CD4-positive, alpha-beta T cell treated with Interferon gamma for 1 hour (primary cell): Measurements from ENCODE around the gene OFD1.

Experiments used
- DNase-seq: peaks from one replicate; pipeline ENCODE4 v3.0.0-alpha.2; 2020

OFD1 gene, protein sequence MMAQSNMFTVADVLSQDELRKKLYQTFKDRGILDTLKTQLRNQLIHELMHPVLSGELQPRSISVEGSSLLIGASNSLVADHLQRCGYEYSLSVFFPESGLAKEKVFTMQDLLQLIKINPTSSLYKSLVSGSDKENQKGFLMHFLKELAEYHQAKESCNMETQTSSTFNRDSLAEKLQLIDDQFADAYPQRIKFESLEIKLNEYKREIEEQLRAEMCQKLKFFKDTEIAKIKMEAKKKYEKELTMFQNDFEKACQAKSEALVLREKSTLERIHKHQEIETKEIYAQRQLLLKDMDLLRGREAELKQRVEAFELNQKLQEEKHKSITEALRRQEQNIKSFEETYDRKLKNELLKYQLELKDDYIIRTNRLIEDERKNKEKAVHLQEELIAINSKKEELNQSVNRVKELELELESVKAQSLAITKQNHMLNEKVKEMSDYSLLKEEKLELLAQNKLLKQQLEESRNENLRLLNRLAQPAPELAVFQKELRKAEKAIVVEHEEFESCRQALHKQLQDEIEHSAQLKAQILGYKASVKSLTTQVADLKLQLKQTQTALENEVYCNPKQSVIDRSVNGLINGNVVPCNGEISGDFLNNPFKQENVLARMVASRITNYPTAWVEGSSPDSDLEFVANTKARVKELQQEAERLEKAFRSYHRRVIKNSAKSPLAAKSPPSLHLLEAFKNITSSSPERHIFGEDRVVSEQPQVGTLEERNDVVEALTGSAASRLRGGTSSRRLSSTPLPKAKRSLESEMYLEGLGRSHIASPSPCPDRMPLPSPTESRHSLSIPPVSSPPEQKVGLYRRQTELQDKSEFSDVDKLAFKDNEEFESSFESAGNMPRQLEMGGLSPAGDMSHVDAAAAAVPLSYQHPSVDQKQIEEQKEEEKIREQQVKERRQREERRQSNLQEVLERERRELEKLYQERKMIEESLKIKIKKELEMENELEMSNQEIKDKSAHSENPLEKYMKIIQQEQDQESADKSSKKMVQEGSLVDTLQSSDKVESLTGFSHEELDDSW

DNA sequence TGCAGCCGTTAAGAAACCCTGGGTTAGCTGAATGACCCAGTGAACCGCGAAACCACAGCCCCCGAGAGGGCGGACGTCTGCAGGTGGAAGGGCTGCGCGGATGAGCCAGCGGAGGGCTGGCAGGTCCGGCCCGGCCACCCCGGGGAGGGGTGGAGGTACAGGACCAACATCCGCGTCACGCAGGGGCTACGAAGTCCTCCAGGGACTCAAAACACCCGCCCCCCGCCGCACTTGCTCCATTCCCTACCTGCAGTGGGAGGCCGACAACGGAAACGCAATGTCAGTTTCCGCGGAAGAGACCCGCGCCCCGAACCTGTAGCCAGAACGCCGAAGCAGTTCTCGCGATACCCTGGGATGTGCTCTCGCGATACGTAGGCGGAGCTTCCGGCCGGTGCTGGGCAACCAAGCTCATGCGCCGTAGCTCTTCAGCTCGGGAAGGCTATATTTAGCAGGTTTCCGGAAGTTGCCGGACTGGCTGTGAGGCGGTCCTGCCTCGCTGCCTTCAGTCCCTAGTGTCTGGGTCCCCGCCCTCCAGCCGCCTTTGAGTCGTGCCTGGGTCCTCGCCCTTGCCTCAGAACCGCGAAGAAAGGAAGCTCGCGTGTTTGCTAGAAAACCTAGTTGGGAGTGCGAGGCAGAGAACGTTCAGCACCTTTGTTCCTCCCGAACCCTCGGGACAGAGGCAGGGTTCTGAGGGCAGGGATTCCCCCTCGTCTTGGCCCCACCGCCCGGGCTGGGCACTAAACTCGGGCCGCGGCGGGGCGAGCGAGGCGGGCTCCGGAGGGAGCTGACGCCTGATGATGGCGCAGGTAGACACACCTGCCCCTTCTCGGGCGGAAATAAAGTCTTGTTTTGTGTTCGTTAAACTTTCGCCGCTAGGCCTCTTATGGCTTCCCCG is at the start of gene OFD1, which contains the start of gene TRAPPC2:
Gene OFD1 (plus strand): TSS at position 471 of the 895 bp plus-strand sequence. CDS start 324 bp downstream, at position 795.
Gene TRAPPC2 (minus strand): TSS at position 343 of the 895 bp plus-strand sequence. CDS start 14,657 bp downstream, outside the sequence.
- DNase-seq = peak; percentile 95

DNA sequence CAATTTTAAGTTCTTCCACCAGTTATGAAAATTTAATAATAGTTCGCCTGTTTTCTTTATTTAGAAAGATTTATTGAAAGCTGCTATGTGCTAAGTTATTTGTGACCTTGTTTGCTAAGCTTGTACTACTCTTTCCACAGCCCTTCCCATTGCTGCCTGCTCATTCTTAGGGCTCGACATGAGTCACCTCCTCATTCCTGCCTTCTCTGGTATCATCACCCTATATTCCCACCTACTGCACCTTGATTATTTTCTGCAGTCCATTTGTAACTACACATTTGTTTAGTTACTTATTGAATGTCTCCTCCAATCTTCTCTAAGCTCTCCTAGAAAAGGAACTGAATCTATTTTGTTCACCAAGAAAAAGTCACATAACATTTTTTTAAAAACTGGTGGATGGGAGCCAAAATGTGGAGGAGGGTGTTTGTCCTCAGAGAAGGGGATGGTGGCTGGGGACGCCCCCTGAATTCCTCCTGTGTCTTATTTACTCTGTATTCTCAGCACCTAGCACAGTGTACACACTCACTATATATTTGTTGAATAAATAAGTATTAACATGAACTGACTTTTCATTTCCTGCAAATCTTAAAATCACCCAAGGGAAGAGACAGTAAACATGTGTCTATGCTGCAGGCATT is 49.3 kb upstream of the OFD1 start:
- no peak for DNase-seq

DNA sequence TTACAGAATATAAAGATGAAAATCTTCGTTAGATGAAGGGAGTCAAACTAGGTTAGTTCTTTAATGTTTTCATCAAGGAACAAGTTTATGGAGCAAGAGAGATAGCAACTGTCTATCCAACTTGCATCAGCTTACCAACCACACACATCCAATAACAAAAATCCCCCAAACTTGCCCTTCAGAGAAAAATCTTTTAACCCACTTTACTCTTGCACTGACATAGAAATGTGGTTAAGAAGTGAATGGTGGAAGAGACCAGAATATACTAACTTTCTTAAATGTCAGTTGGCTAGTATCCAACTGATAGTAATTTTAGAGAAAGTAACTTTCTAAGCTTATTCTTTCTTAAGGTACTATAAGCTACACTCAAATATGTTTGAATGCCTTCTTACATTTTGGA is 47.3 kb upstream of the OFD1 start:
- no peak for DNase-seq

DNA sequence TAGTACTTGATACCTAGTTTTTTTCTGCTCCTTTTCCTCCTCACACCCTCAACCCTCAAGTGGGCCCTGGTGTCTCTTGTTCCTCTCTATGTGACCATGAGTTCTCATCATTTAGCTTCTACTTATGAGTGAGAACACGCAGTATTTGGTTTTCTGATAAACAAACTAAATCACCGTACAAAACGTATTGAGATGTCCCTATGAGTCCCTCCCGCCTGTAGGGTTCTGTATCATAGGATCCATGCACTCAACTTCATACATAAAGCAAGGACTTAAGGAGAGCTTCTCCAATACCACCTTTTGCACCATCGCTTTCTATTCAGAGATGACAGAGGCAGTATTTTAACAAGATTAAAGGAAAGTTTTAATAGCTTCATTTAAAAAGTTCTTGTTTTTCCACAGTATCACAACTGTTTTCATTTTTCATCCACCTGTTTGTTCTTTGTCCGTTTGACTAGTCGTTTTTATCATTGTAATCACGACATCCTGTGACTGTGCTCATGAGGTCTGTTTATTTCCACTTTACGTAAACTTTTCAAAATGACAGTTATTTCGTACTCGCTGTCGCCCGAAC is 46.1 kb upstream of the OFD1 start:
- no peak for DNase-seq

DNA sequence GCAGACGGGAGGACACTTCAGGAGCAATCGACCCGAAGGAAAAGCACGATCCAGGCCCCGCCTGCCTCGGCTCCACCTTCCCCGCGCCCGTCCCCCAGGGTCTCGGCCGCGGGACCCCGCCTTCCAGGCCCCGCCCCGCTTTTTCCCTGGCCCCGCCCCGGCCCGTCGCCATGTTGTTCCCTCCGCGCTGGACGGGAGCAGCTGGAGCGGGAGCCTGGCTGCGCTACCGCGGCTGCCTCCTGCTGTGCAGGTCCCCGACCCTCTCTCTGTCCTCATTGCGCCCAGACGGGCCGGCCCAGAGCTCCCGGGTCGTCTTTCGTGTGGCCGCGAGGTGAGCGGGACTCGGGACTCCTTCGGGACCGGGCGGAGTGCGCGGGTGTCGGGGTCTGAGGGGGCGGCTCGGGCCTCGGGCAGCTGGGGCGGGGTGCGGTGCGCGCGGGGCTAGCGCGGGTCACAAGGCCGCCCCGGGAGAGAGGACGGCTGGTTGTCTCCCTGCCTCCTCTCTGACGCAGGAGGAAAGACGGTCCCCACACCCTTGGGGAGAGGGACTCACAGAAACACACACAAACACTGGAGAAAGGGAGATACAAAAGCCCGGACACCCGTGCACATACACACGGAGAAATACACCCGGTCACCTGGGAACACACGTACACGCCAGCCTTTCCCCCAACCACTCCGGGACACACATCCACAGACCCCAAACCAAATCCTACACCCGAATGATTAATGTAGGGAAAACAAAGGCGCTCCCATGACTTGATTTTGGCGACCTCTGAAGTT is 45.4 kb upstream of the OFD1 start, which contains the start of gene RAB9A:
Gene RAB9A (plus strand): TSS at position 171 of the 783 bp plus-strand sequence. CDS start 19,619 bp downstream, outside the sequence.
- DNase-seq = peak; percentile 75

DNA sequence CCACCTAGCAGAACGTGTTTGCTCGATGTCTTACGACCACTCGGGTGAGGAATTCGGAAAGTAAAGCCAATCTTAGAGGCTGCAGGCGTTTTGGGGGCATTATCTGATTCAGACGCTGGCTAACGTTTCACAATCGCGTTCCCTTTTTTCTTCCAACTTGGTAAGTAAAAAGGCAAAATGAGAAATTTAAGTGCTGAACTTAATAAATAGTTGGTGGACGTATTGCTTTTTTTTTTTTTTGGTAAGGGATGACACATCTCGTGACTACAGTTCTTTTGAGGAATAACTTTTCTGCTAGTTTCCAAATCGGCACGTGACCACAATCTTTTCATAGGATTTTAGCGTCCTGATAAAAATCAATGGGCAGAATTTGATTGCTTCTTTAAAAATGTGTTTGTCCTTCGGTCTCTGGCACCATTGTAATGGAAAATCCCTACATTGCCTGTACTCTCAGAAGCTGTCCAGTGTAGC is 44.8 kb upstream of the OFD1 start:
- no peak for DNase-seq

DNA sequence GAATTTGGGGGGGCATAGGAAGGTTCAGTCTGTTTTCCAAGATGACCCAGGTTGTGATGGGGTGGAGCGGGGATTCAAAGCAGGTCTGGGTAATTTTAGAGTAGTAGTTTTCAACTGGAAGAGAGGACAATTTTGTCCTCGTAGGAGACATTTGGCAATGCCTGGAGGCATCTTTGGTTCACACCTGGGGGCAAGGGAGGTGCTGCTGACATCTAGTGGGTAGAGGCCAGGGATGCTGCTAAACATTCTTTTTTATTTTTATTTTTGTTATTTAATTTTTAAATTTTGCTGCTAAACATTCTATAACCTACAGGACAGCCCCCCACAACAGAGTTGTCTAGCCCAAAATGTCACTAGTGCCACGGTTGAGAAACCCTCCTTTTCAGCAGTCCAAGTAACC is 43.7 kb upstream of the OFD1 start:
- peak; percentile 23 for DNase-seq

DNA sequence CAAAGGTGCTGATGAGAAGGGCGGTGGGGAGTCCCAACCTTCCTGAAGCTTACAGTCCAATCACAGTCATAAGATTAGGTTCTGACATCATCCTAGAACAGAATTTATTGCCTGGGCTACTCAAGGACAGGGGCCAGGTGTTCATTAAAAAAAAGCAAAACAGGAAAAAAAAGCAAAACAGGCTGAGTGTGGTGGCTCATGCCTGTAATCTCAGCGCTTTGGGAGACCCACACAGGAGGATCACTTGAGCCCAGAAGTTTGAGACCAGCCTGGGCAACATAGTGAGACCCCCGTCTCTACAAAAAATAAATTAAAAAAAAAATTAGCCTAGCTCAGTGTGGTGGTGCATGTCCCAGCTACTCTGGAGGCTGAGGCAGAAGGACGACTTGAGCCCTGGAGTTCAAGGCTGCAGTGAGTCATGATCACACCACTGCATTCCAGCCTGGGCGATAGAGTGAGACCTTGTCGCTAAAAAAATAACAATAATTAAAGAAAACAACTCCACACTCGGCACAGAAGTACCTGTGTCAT is 42.6 kb upstream of the OFD1 start:
- peak; percentile 13 for DNase-seq

DNA sequence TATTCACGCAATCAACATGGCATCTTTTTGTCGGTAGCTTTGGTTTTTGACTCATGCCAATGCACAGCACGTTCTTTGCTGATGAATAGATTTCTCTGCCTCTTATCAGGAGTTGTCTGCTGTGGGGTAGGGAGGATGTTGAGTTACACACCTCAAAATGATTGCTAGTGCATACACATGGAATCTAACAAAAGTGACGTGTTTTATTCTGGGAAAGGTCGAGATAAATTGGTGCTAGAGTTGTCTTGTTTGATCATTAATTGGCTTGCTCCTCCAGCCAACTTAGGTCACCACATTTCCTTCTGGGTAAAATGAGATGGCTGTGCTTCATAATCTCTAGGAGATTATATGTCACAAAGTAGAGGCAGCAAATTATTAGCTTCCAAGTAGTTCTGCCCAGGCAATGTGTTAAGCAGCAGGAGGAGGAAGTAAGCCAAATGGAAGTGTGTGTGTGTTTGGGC is 41.7 kb upstream of the OFD1 start:
- no peak for DNase-seq

DNA sequence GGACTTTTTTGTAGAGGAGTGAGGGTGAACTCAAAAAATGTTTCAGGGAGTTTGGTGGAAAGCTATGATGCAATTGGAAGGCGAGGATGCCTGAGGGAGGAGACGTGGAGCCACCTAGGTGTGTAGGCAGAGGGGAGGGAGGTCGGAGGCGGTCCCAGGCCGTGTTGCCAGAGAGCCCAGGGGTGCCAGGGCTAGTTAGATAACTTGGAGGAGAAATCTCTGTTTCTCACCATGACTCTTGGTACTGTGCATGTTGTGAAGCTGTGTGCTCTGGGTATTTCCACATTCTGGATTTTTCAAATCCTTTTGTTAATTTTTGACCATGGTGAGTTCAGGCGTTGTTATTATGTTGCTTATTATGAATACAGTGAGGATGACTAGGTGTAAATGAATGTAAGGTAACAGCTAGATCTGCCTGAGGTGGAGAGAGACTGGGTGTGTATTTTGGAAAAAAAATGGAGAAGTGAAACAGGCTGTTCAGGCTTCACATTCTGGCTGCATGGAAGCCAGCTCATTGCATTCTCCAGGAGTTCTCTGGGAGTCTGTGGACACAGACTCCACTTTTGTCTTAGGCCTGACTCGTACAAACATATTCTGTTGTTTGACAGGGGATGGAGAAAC is 41.1 kb upstream of the OFD1 start:
- DNase-seq = no peak

DNA sequence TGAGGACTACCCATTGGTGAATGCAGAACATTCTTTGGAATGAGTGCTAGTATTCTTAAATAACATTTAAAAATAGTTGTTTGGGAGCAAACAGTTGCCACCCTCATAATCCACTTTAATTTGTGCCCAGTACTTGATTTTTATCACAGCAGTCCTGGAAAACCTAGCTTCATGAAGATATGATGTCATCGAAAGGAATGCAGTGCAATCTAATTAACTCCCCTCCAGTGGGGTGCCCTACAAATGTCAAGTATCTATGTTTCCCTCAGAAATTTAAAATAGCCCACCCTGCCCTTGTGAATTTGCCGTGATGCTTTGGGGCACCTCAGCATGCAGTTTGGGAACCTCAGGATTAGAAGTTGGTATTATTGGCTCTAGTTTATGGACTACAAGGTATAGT is 40.2 kb upstream of the OFD1 start:
- no peak for DNase-seq

DNA sequence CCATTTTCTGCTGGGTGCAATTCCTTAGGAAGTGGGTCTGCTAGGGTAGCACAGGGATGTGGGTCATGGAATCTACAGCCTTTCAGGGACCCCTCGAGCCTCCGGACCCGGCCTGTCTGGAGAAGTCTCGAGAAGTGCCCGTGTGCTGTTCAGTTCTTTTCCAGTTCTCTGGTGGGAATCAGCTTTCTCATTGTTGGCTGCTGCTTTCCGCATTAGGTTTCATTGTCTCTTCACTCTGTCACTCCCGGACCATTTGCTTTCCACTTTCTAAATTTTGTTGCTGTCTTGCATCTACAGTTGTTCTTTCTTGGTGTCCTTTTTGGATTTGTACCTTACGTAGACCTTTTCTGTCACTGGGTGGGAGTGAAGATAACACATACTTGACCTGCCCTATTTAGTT is 39.6 kb upstream of the OFD1 start:
- DNase-seq = no peak

DNA sequence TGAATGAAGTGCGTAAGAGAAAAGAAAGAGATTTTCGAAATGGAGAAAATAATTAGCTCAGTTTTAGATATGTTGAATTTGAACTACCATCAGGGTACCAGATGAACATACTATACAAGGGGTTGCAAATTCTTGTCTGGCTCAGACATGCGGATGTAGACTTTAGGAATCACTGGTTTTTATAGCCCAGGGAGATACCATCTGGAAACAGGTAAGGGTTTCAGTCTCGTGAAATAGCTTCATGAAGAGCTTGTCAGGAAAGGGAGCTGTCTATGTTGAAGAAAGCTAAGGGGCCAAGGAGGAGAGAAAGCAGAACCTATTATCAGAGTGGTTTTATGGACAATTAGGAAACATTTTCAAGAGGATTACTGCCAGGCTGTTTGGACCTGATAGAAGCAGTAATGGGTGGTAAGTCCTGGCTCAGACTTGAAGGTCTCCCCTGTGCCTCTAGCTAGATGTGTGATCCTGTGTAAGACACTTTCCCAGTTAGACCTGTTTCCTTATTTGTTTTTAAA is 38.9 kb upstream of the OFD1 start:
- no peak for DNase-seq

DNA sequence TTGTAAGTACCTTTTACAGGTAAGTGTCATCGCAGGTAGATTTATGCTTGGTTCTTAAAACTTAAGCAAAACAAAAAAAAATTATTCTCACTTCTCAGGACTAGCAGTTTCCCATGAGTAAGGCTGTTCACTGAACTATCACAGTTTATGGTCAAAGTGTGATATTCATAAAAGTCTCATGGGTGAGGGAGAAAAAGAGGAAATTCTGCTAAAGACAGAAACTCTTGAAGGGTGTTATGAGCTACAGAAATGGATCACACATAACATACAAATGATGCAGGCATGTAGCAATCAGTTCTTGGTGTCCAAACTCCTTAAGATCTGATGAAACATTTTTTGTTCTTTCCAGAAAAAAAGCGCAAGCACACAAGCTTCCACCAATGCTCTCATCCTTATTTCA is 37.1 kb upstream of the OFD1 start:
- DNase-seq = no peak

DNA sequence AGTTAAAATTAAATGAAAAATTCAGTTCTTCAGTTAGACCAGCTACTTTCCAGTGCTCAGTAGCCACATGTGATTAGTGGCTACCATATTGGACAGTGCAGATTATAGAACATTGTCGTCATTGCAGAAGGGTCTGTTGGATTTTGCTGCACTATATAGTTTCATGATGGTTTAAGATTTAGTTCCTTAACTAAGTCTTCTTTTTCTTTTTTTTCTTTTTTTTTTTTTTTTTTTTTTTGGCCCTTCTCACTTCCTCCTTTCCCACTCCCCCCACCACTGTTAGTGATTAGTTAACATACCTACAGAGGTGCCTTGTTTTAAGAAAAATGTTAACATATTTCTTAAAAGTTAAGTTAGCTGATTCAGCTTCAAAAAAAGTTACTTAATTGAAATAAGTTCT is 36.6 kb upstream of the OFD1 start:
- DNase-seq = no peak

DNA sequence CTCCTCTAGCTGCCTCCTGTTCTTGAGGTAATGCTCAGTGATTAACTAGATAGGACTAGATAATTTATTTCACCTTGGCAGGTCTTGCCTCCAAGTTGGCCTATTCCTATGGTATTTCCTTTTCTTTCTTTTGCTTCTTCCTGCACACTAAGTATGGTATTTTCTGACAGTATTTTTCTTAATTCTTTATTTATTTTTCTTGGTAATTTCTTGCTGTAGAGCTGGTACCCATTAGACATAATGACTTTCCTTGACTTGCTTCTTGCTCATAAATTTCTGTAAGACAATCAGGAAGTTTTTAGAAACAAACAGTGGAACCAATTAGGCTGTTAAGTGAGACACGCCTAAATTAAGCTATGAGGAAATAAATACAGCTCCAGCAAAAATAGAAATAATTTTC is 36.1 kb upstream of the OFD1 start:
- no peak for DNase-seq

DNA sequence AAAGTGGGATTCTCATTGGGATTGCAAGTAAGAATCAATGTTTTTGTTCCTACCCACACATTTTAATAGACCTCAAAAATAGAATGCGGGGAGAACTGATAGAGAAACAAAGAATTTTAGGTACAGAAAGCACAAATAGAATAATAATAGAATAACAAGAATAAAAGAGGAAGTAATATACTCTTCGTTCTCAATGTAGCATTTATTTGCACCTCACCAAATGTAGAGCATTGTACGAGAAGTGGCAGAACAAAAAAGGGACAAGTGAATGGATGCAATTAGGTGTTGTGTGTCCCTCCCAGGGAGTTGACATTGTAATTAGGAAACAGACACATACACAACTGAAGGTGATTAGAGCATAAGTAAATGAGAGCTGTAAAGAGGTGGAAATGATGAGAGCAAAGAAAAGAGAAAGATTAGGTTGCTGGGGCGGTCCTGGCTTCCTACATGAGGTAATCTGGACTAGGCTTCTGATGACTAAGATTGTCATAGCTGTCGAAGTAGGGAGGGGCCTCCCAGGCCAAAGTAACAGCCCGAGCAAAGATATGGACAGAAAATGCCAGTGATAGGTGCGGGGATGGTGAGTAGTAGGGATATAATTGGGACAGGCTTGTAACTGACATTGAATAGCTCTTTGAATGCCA is 35.2 kb upstream of the OFD1 start:
- DNase-seq = no peak

DNA sequence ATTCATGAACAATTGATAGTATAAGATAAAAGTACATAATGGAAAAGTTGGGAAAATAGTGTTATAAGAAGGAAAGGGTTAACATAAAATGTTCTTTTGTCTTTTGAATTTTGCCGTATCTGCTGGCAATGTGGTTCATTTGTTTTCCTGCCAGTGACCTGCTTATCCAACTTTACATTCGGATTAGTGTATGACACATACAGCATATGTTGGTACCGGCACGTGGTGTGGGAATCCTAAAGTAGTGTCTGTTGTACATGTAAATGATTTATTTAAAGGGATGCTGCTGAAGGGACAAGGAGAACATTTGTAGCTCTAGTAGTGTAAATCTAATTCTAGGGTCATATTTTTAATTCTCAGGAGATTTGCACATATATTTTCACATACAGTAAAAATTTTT is 34.2 kb upstream of the OFD1 start:
- DNase-seq = no peak
